Activated B cell treated with CpG ODN at 0.5 μM for 24 hours (primary cell): Measurements from ENCODE around the gene PHF2. TPM values are rescaled to one million over a fixed set of nuclear protein-coding genes. Genes with fewer than 3 reads are reported as not detected.

ENCODE experiments used
- ATAC-seq: fragments of 200-7000 bp; cut with Tn5 transposase; one replicate; pipeline ENCODE4 v1.10.0; 2021; ENCODE audit warnings: low read depth, mild to moderate bottlenecking, moderate library complexity
- CTCF ChIA-PET: fragments of 350-600 bp; sonication (Branson Sonifier 250); formaldehyde crosslinking; loops from one replicate; lab custom pipeline; 2021; ENCODE audit warnings: antibody characterized with exemption; lab: Charles Lee
- POLR2A ChIA-PET: fragments of 350-600 bp; sonication (Branson Sonifier 250); formaldehyde crosslinking; loops from one replicate; lab custom pipeline; 2021; ENCODE audit warnings: antibody characterized with exemption; lab: Charles Lee
- DNase-seq: peaks from one replicate; pipeline ENCODE4 v3.0.0; 2022
- H3K27ac Mint-ChIP-seq: one replicate; pipeline ENCODE4 v1.8.0; 2020; ENCODE audit warnings: mixed read lengths
- H3K27me3 Mint-ChIP-seq: one replicate; pipeline ENCODE4 v1.8.0; 2021; ENCODE audit warnings: mixed read lengths
- H3K36me3 Mint-ChIP-seq: one replicate; pipeline ENCODE4 v1.8.0; 2021; ENCODE audit warnings: low read depth, mixed read lengths
- H3K4me1 Mint-ChIP-seq: one replicate; pipeline ENCODE4 v1.8.0; 2021; ENCODE audit warnings: mixed read lengths
- H3K4me3 Mint-ChIP-seq: one replicate; pipeline ENCODE4 v1.8.0; 2020; ENCODE audit warnings: mild to moderate bottlenecking, mixed read lengths
- H3K9me3 Mint-ChIP-seq: one replicate; pipeline ENCODE4 v1.8.0; 2020; ENCODE audit warnings: mixed read lengths
- intact Hi-C: fragments of 100-400 bp; cut with micrococcal nuclease; formaldehyde crosslinking; loops from one replicate; pipeline ENCODE4 v1.15.1; 2024
- total RNA-seq: library from RNA; stranded (reverse); gene quantifications from 2 replicates; pipeline ENCODE4 v1.2.3, GENCODE V29; 2022
- TF ChIP-seq, protein P1 (sequence below): fragments of 200-600 bp; IDR thresholded peaks from one replicate; pipeline ENCODE4 v1.8.0; 2022; ENCODE audit warnings: antibody characterized with exemption, mild to moderate bottlenecking

The PHF2 gene
- total RNA-seq, 1 donor from 2014 or later: 18.2 TPM

GRCh38 chr9:93595861-93596365 lies 19.5 kb downstream of the PHF2 start:
- Mint-ChIP-seq H3K36me3 (no peaks in the 10 kb centered on the region), H3K9me3 (no peaks in the 10 kb centered on the region), H3K27me3 (no peaks in the 10 kb centered on the region), H3K4me3 (no peak overlapping the region), H3K27ac (no peak overlapping the region), H3K4me1 (peaks cover 67% of the 10 kb centered on the region)
- no peak for DNase-seq
- ATAC-seq: no peak
- CTCF ChIA-PET: no interaction called here
- TF ChIP-seq, protein P1, sequence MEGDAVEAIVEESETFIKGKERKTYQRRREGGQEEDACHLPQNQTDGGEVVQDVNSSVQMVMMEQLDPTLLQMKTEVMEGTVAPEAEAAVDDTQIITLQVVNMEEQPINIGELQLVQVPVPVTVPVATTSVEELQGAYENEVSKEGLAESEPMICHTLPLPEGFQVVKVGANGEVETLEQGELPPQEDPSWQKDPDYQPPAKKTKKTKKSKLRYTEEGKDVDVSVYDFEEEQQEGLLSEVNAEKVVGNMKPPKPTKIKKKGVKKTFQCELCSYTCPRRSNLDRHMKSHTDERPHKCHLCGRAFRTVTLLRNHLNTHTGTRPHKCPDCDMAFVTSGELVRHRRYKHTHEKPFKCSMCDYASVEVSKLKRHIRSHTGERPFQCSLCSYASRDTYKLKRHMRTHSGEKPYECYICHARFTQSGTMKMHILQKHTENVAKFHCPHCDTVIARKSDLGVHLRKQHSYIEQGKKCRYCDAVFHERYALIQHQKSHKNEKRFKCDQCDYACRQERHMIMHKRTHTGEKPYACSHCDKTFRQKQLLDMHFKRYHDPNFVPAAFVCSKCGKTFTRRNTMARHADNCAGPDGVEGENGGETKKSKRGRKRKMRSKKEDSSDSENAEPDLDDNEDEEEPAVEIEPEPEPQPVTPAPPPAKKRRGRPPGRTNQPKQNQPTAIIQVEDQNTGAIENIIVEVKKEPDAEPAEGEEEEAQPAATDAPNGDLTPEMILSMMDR: no peak
- POLR2A ChIA-PET: interaction anchor here (1.2 kb wide), 1 partner anchor 8 kb away, joined by 4 read pairs; no protein-coding TSS in a partner anchor
- intact Hi-C loops: no loop called here

DNA sequence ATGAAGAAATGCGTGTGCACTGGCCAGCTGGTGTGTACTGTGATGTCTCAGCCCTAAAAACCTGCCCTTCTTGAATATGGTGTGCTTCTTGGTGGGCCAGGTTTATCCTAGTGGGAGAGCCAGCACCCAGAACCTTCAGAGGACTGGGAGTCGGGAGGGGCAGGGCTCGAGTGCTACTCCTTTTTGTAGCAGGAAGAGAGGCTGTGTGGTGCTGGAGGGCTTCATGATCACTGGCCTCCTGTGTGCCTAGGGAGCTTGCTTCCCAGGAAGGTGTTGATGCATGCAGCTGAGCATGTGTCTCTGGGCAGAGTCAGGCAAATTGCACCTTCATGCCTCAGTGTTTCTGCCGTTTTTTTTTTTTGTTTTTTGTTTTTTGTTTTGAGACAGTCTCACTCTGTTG lies 20.0 kb downstream of the PHF2 start:
- ChIA-PET POLR2A (interaction anchor here (1.2 kb wide), 1 partner anchor 9 kb away, joined by 4 read pairs; no protein-coding TSS in a partner anchor), CTCF (no interaction called here)
- Mint-ChIP-seq H3K4me3 (no peak overlapping the region), H3K27me3 (no peaks in the 10 kb centered on the region), H3K9me3 (no peaks in the 10 kb centered on the region), H3K36me3 (no peaks in the 10 kb centered on the region), H3K4me1 (peaks cover 72% of the 10 kb centered on the region), H3K27ac (no peak overlapping the region)
- no peak for DNase-seq
- intact Hi-C loops: no loop called here
- TF ChIP-seq, protein P1: no peak
- ATAC-seq: peak; percentile 10

DNA sequence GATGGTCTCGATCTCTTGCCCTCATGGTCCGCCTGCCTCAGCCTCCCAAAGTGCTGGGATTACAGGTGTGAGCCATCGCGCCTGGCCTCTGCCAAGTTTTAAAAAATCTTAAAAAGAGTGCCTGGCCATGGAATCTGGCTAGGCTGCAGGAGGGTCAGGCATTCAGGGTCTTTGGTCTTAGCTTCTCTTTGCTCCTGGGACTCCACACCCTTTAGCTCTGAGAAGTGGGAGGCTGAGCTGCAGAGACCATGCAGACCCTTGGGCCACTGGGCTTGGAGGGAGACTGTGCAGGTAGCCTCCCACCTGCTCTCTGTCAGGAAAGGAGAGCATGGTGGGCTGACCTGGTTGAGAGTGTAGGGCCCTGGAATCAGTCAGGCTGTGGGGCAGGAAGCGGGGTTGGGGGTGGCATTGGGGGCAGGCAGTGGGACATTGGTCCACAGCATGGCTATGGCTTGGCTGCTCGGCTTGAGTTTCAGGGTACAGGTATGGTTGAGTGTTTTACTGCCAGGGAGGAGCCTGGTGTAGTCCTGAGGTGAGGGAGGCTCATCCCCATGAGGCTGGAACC lies 20.8 kb downstream of the PHF2 start:
- no peak overlapping the region for H3K4me3 Mint-ChIP-seq
- POLR2A ChIA-PET: interaction anchor here (1.2 kb wide), 1 partner anchor 10 kb away, joined by 4 read pairs; no protein-coding TSS in a partner anchor
- no peak overlapping the region for H3K27ac Mint-ChIP-seq
- TF ChIP-seq, protein P1: no peak
- no peaks in the 10 kb centered on the region for H3K9me3 Mint-ChIP-seq
- ATAC-seq (no peak), DNase-seq (no peak)
- CTCF ChIA-PET: no interaction called here
- intact Hi-C loops: no loop called here
- peaks cover 74% of the 10 kb centered on the region for H3K4me1 Mint-ChIP-seq
- no peaks in the 10 kb centered on the region for H3K36me3 Mint-ChIP-seq
- no peaks in the 10 kb centered on the region for H3K27me3 Mint-ChIP-seq

GRCh38 chr9:93597871-93598646 lies 21.7 kb downstream of the PHF2 start:
- DNase-seq (no peak), ATAC-seq (no peak)
- Mint-ChIP-seq H3K27me3 (no peaks in the 10 kb centered on the region), H3K9me3 (no peaks in the 10 kb centered on the region), H3K36me3 (no peaks in the 10 kb centered on the region), H3K4me1 (peaks cover 75% of the 10 kb centered on the region), H3K4me3 (no peak overlapping the region), H3K27ac (no peak overlapping the region)
- ChIA-PET POLR2A (no interaction called here), CTCF (no interaction called here)
- TF ChIP-seq, protein P1: no peak
- intact Hi-C loops: no loop called here

- Mint-ChIP-seq H3K27me3 (no peaks in the 10 kb centered on the region), H3K4me3 (no peak overlapping the region), H3K9me3 (no peaks in the 10 kb centered on the region), H3K36me3 (peaks cover 5% of the 10 kb centered on the region), H3K4me1 (peaks cover 75% of the 10 kb centered on the region), H3K27ac (no peak overlapping the region)
- TF ChIP-seq, protein P1: no peak
- ChIA-PET POLR2A (no interaction called here), CTCF (no interaction called here)
- ATAC-seq (no peak), DNase-seq (no peak)
- intact Hi-C loops: no loop called here
Measured at GRCh38 chr9:93598647-93599241, 22.4 kb downstream of the PHF2 start.
